ENCODE measurements around the gene SERPINE3.

SERPINE3 gene

DNA sequence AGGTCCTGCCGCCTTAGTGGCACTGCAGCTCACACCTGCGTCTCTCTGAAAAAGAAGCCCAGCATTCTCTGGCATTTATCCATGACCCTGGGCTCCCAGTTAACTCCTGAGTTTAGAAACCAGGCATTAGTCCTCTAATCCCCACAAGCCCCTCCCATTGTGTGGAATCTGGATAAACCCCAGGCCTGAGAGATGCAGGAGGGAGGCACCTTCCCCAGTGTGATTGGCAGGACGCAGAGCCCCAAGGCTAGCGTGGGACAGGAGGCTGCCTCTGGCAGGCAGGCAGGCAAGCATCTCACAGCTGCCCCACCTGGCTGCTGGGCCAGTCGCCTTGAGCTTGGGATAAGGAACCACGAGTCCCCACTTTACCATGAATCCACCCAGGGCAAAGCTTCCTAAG is 11.0 kb upstream of the SERPINE3 start:
- no peak for ATAC-seq
- TF ChIP-seq, protein P1, sequence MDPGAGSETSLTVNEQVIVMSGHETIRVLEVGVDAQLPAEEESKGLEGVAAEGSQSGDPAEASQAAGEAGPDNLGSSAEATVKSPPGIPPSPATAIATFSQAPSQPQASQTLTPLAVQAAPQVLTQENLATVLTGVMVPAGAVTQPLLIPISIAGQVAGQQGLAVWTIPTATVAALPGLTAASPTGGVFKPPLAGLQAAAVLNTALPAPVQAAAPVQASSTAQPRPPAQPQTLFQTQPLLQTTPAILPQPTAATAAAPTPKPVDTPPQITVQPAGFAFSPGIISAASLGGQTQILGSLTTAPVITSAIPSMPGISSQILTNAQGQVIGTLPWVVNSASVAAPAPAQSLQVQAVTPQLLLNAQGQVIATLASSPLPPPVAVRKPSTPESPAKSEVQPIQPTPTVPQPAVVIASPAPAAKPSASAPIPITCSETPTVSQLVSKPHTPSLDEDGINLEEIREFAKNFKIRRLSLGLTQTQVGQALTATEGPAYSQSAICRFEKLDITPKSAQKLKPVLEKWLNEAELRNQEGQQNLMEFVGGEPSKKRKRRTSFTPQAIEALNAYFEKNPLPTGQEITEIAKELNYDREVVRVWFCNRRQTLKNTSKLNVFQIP (CRISPR knock-in tag; IDR thresholded peaks at IDR 0.05; ENCODE audit: borderline replicate concordance, low read depth), result no peak
- TF ChIP-seq ZNF565 (CRISPR knock-in tag; conservative IDR thresholded peaks at IDR 0.05; ENCODE audit: low read depth) (no peak), ISL1 (CRISPR knock-in tag; IDR thresholded peaks at IDR 0.05) (no peak), GLIS3 (CRISPR knock-in tag; IDR thresholded peaks at IDR 0.05) (no peak), ZFP3 (CRISPR knock-in tag; IDR thresholded peaks at IDR 0.05) (no peak), ZNF8 (CRISPR knock-in tag; IDR thresholded peaks at IDR 0.05) (no peak), SNAI2 (CRISPR knock-in tag; IDR thresholded peaks at IDR 0.05) (no peak), ZNF70 (CRISPR knock-in tag; IDR thresholded peaks at IDR 0.05) (no peak)
- TF ChIP-seq, protein P2, sequence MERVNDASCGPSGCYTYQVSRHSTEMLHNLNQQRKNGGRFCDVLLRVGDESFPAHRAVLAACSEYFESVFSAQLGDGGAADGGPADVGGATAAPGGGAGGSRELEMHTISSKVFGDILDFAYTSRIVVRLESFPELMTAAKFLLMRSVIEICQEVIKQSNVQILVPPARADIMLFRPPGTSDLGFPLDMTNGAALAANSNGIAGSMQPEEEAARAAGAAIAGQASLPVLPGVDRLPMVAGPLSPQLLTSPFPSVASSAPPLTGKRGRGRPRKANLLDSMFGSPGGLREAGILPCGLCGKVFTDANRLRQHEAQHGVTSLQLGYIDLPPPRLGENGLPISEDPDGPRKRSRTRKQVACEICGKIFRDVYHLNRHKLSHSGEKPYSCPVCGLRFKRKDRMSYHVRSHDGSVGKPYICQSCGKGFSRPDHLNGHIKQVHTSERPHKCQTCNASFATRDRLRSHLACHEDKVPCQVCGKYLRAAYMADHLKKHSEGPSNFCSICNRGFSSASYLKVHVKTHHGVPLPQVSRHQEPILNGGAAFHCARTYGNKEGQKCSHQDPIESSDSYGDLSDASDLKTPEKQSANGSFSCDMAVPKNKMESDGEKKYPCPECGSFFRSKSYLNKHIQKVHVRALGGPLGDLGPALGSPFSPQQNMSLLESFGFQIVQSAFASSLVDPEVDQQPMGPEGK (CRISPR knock-in tag; IDR thresholded peaks at IDR 0.05; ENCODE audit: borderline replicate concordance), result no peak

DNA sequence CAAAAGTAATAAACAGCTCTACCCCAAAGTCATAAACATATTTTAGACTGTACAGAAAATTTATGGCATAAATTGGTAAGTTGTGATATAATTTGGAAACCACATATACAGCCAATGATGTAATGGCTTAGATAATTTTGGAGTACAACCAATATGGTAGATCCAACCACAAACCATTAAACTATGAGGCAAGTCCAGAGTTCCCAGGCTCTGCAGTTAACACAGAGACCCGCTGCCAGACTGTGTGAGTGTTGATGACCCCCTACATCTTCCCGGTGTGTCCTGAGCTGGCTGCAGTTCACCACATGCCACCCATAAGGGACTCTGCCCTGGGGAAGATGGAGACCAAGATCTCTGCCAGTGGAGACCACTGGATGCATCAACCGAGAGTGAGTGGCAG is 9.9 kb upstream of the SERPINE3 start:
- TF ChIP-seq, protein P3, sequence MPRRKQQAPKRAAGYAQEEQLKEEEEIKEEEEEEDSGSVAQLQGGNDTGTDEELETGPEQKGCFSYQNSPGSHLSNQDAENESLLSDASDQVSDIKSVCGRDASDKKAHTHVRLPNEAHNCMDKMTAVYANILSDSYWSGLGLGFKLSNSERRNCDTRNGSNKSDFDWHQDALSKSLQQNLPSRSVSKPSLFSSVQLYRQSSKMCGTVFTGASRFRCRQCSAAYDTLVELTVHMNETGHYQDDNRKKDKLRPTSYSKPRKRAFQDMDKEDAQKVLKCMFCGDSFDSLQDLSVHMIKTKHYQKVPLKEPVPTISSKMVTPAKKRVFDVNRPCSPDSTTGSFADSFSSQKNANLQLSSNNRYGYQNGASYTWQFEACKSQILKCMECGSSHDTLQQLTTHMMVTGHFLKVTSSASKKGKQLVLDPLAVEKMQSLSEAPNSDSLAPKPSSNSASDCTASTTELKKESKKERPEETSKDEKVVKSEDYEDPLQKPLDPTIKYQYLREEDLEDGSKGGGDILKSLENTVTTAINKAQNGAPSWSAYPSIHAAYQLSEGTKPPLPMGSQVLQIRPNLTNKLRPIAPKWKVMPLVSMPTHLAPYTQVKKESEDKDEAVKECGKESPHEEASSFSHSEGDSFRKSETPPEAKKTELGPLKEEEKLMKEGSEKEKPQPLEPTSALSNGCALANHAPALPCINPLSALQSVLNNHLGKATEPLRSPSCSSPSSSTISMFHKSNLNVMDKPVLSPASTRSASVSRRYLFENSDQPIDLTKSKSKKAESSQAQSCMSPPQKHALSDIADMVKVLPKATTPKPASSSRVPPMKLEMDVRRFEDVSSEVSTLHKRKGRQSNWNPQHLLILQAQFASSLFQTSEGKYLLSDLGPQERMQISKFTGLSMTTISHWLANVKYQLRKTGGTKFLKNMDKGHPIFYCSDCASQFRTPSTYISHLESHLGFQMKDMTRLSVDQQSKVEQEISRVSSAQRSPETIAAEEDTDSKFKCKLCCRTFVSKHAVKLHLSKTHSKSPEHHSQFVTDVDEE (CRISPR knock-in tag; IDR thresholded peaks at IDR 0.05), result no peak
- TF ChIP-seq GLIS3 (CRISPR knock-in tag; IDR thresholded peaks at IDR 0.05) (no peak), TCF4 (CRISPR knock-in tag; IDR thresholded peaks at IDR 0.05; ENCODE audit: borderline replicate concordance) (no peak), CSDC2 (CRISPR knock-in tag; IDR thresholded peaks at IDR 0.05) (no peak)
- TF ChIP-seq, protein P4, sequence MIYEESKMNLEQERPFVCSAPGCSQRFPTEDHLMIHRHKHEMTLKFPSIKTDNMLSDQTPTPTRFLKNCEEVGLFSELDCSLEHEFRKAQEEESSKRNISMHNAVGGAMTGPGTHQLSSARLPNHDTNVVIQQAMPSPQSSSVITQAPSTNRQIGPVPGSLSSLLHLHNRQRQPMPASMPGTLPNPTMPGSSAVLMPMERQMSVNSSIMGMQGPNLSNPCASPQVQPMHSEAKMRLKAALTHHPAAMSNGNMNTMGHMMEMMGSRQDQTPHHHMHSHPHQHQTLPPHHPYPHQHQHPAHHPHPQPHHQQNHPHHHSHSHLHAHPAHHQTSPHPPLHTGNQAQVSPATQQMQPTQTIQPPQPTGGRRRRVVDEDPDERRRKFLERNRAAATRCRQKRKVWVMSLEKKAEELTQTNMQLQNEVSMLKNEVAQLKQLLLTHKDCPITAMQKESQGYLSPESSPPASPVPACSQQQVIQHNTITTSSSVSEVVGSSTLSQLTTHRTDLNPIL (CRISPR knock-in tag; IDR thresholded peaks at IDR 0.05; ENCODE audit: low read depth), result no peak
- ATAC-seq, result no peak

DNA sequence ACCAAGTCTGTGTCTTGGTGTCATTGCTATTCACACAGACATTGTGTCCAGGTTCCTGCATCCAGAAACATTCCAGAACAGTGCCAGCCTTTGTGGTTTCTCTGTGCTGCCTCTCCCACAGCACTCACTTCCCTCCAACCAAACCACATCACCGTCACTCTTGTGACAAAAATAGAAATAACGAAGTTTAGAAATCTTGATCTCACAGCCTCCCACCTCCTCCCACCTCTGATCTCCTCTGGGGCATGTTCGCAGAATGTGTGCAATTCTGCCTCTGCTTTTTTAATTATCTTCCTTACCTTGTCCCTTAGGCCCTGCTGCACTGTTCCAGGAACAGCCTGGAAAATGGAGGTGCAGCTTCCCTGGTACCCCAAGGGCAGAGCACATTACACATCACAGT is 8.7 kb upstream of the SERPINE3 start:
- TF ChIP-seq ZFP3 (CRISPR knock-in tag; IDR thresholded peaks at IDR 0.05), result no peak
- TF ChIP-seq ESRRG (CRISPR knock-in tag; IDR thresholded peaks at IDR 0.05), result no peak
- no peak for TF ChIP-seq TCF4 (CRISPR knock-in tag; IDR thresholded peaks at IDR 0.05; ENCODE audit: borderline replicate concordance)
- TF ChIP-seq ZNF565 (CRISPR knock-in tag; conservative IDR thresholded peaks at IDR 0.05; ENCODE audit: low read depth), result no peak
- no peak for TF ChIP-seq ZNF70 (CRISPR knock-in tag; IDR thresholded peaks at IDR 0.05)
- TF ChIP-seq, protein P2 (CRISPR knock-in tag; IDR thresholded peaks at IDR 0.05; ENCODE audit: borderline replicate concordance), result no peak
- TF ChIP-seq, protein P3 (CRISPR knock-in tag; IDR thresholded peaks at IDR 0.05), result no peak
- TF ChIP-seq, protein P4 (CRISPR knock-in tag; IDR thresholded peaks at IDR 0.05; ENCODE audit: low read depth), result no peak
- TF ChIP-seq ZNF8 (CRISPR knock-in tag; IDR thresholded peaks at IDR 0.05), result no peak
- TF ChIP-seq ARNTL (CRISPR knock-in tag; IDR thresholded peaks at IDR 0.05; ENCODE audit: borderline replicate concordance, low read depth), result no peak
- TF ChIP-seq, protein P5, sequence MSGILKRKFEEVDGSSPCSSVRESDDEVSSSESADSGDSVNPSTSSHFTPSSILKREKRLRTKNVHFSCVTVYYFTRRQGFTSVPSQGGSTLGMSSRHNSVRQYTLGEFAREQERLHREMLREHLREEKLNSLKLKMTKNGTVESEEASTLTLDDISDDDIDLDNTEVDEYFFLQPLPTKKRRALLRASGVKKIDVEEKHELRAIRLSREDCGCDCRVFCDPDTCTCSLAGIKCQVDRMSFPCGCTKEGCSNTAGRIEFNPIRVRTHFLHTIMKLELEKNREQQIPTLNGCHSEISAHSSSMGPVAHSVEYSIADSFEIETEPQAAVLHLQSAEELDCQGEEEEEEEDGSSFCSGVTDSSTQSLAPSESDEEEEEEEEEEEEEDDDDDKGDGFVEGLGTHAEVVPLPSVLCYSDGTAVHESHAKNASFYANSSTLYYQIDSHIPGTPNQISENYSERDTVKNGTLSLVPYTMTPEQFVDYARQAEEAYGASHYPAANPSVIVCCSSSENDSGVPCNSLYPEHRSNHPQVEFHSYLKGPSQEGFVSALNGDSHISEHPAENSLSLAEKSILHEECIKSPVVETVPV (CRISPR knock-in tag; IDR thresholded peaks at IDR 0.05), result no peak
- TF ChIP-seq TOX (CRISPR knock-in tag; IDR thresholded peaks at IDR 0.05; ENCODE audit: borderline replicate concordance), result no peak
- TF ChIP-seq ZFP30 (CRISPR knock-in tag; IDR thresholded peaks at IDR 0.05), result no peak
- ATAC-seq, result no peak

Data from SK-N-SH treated with all-trans-retinoic acid at 6 μM for 48 hours (cell line).